Measurements from ENCODE around the gene ASXL1. TPM values are rescaled to one million over a fixed set of nuclear protein-coding genes. Genes with fewer than 3 reads are reported as not detected.
A peak's percentile ranks its signal among the peaks of the same experiment; 100 is the strongest.

The ASXL1 gene
- polyA plus RNA-seq, 3 donors = 1.8 to 47.1 (median 2.8) TPM

- peak overlapping the region; percentile 82 to 83 for H3K4me3 Mint-ChIP-seq
- Histone ChIP-seq H3K36me3 (replicated peaks in 1 of 2; ENCODE audit: control insufficient read depth in 1 of 2, insufficient read depth in 2 of 2, low read length in 2 of 2) (no peaks in the 10 kb centered on the region), H3K4me1 (ENCODE audit: control insufficient read depth in 1 of 2, insufficient read depth in 2 of 2, low read length in 2 of 2) (peaks cover 42 to 55% of the 10 kb centered on the region in 2 donors), H3K4me3 (replicated peaks in 1 of 3; ENCODE audit: low read depth in 2 of 3, low read length in 3 of 3) (peak overlapping the region; percentile 58 to 92 (median 82)), H3K4me2 (replicated peaks; ENCODE audit: extremely low read depth, low read length, poor library complexity, severe bottlenecking) (peak overlapping the region; percentile 84), H3K27ac (ENCODE audit: low read depth in 1 of 2, low read length in 2 of 2) (peak overlapping the region in 1 of 2 donors; percentile 77), H3K79me2 (ENCODE audit: insufficient read depth, low read length) (peaks cover 35% of the 10 kb centered on the region), H4K20me1 (ENCODE audit: insufficient read depth, low read length) (peaks cover 42% of the 10 kb centered on the region), H2AFZ (ENCODE audit: insufficient read depth, low read depth, low read length, poor library complexity, severe bottlenecking) (peak overlapping the region; percentile 86), H3K27me3 (ENCODE audit: control insufficient read depth in 2 of 2, insufficient read depth in 2 of 2, low read length in 2 of 2) (no peaks in the 10 kb centered on the region), H3K9me3 (replicated peaks in 1 of 2; ENCODE audit: control insufficient read depth in 1 of 2, insufficient read depth in 1 of 2, low read length in 2 of 2) (no peaks in the 10 kb centered on the region), H3K9ac (ENCODE audit: insufficient read depth, low read length, poor library complexity, severe bottlenecking) (peak overlapping the region; percentile 77)
- no peak for TF ChIP-seq CTCF (IDR thresholded peaks at IDR 0.05)
- H3K27me3 Mint-ChIP-seq (ENCODE audit: low read depth in 3 of 3) = peaks cover 3 to 8% (median 7%) of the 10 kb centered on the region in 3 donors
- no peaks in the 10 kb centered on the region for H3K9me3 Mint-ChIP-seq
- peaks cover 6 to 9% of the 10 kb centered on the region in 2 donors for H3K36me3 Mint-ChIP-seq
- DNase-seq = peak; percentile 50 to 57 (median 54)
- under 1% methylated on average over 48 of the region's 79 CpGs for WGBS (ENCODE audit: insufficient coverage)
- peak overlapping the region in 2 of 7 donors; percentile 42 to 66 for H3K27ac Mint-ChIP-seq
- intact Hi-C loops (cut with micrococcal nuclease) = loop anchor here in 1 of 2 donors (10.0 kb wide), 1 partner anchor 279 kb away; the partner anchor contains the start of genes PLAGL2 and POFUT1
- H3K4me1 Mint-ChIP-seq = peaks cover 45% of the 10 kb centered on the region
These were observed 125.5 kb downstream of the ASXL1 start for GRCh38 chr20:32483351-32484224.

DNA sequence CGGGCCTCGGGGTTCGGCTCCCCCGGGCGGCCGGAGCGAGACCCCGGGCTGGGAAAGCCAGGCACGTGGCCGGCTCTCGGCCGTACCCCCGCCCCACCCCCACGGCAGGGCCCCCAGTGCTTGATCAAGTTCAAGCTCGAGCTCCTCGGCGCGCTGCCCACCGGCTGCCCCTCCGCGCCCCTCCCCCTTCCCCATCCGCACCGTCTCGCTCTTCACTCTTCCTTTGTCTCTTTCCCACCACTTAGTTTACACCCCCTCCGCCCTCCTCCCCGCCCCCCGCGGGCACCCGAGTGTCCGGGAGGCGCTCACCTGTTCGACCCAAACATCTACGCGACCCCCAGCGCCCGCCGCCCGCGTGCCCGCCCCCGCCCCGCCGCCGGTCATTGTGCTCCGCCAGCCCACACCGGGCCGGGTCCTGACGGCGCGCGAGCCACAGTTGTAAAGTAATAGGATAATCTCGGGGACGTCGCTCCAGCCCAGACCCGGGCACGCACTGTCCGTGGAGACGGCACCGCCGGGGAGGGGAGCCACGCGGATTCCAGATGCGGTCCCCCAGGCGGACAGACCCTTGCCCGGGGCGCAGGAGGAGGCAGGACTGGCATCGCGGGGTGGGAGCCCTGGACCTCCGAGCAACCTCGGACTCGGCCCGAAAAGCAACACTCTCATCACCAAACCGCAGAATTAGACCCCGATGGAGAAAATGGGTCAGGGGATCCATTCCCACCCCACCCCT, 126.3 kb downstream of the ASXL1 start:
- H3K27ac Mint-ChIP-seq = peak overlapping the region in 3 of 7 donors; percentile 40 to 71 (median 68)
- intact Hi-C loops (cut with micrococcal nuclease) = loop anchor here in 1 of 2 donors (10.0 kb wide), 1 partner anchor 280 kb away; the partner anchor contains the start of genes PLAGL2 and POFUT1
- peaks cover 3 to 9% (median 7%) of the 10 kb centered on the region in 3 donors for H3K27me3 Mint-ChIP-seq (ENCODE audit: low read depth in 3 of 3)
- Histone ChIP-seq H3K79me2 (ENCODE audit: insufficient read depth, low read length) (peaks cover 27% of the 10 kb centered on the region), H3K27me3 (ENCODE audit: control insufficient read depth in 2 of 2, insufficient read depth in 2 of 2, low read length in 2 of 2) (no peaks in the 10 kb centered on the region), H3K4me2 (replicated peaks; ENCODE audit: extremely low read depth, low read length, poor library complexity, severe bottlenecking) (peak overlapping the region; percentile 84), H4K20me1 (ENCODE audit: insufficient read depth, low read length) (peaks cover 34% of the 10 kb centered on the region), H3K36me3 (replicated peaks in 1 of 2; ENCODE audit: control insufficient read depth in 1 of 2, insufficient read depth in 2 of 2, low read length in 2 of 2) (no peaks in the 10 kb centered on the region), H3K9ac (ENCODE audit: insufficient read depth, low read length, poor library complexity, severe bottlenecking) (peak overlapping the region; percentile 49), H3K4me3 (replicated peaks in 1 of 3; ENCODE audit: low read depth in 2 of 3, low read length in 3 of 3) (peak overlapping the region; percentile 58 to 79 (median 62)), H3K9me3 (replicated peaks in 1 of 2; ENCODE audit: control insufficient read depth in 1 of 2, insufficient read depth in 1 of 2, low read length in 2 of 2) (no peaks in the 10 kb centered on the region), H2AFZ (ENCODE audit: insufficient read depth, low read depth, low read length, poor library complexity, severe bottlenecking) (peak overlapping the region; percentile 76), H3K27ac (ENCODE audit: low read depth in 1 of 2, low read length in 2 of 2) (peak overlapping the region in 1 of 2 donors; percentile 10), H3K4me1 (ENCODE audit: control insufficient read depth in 1 of 2, insufficient read depth in 2 of 2, low read length in 2 of 2) (peaks cover 41 to 53% of the 10 kb centered on the region in 2 donors)
- peak overlapping the region; percentile 72 to 89 for H3K4me3 Mint-ChIP-seq
- H3K36me3 Mint-ChIP-seq = peaks cover 6 to 9% of the 10 kb centered on the region in 2 donors
- TF ChIP-seq CTCF (IDR thresholded peaks at IDR 0.05) = no peak
- H3K9me3 Mint-ChIP-seq = peaks cover 0 to 2% (median 0%) of the 10 kb centered on the region in 7 donors
- WGBS (ENCODE audit: insufficient coverage) = under 1% methylated on average over 48 of the region's 74 CpGs
- no peak for DNase-seq
- peaks cover 39% of the 10 kb centered on the region for H3K4me1 Mint-ChIP-seq
